Gastrocnemius medialis (tissue), 4 donors: ENCODE data around the gene PLAC1.

Experiments
- CTCF ChIP-seq, 5 experiments: fragments of 450-650 bp in 3 of 5; fragments of 200-600 bp in 2 of 5; sonication (generic) in 2 of 5; IDR thresholded peaks in 4 of 5; conservative IDR thresholded peaks in 1 of 5; 1 replicate in 4 of 5; 2 replicates in 1 of 5; pipeline ENCODE4 v1.5.1; 2016 to 2019; ENCODE audit warnings: antibody characterized with exemption in 5 of 5, mild to moderate bottlenecking in 3 of 5, moderate library complexity in 3 of 5
- POLR2A ChIP-seq, 2 donors: fragments of 450-650 bp; IDR thresholded peaks; one replicate each; pipeline ENCODE4 v1.6.1; 2017; ENCODE audit warnings: antibody characterized with exemption in 2 of 2, mild to moderate bottlenecking in 2 of 2, moderate library complexity in 2 of 2

GRCh38 chrX:134691453-134691852 is 33.2 kb upstream of the PLAC1 start:
- TF ChIP-seq CTCF (IDR thresholded peaks at IDR 0.05 in 4 of 5, conservative IDR thresholded peaks at IDR 0.05 in 1 of 5) (no peak), POLR2A (IDR thresholded peaks at IDR 0.05) (no peak)
